GM12875 (cell line): Measurements from ENCODE around the gene IL18RAP.

Experiments
- H3K4me3 ChIP-seq: one replicate; pipeline ENCODE4 v1.5.1; 2011; ENCODE audit warnings: low read depth, low read length, control low read depth
- TF ChIP-seq, protein P1 (sequence below): IDR thresholded peaks from 2 replicates; pipeline ENCODE4 v1.5.1; 2011; ENCODE audit warnings: low read depth, mild to moderate bottlenecking, control low read depth, inconsistent platforms, low read length, moderate library complexity, borderline replicate concordance; ENCODE audit not compliant: insufficient read depth

The IL18RAP gene

DNA sequence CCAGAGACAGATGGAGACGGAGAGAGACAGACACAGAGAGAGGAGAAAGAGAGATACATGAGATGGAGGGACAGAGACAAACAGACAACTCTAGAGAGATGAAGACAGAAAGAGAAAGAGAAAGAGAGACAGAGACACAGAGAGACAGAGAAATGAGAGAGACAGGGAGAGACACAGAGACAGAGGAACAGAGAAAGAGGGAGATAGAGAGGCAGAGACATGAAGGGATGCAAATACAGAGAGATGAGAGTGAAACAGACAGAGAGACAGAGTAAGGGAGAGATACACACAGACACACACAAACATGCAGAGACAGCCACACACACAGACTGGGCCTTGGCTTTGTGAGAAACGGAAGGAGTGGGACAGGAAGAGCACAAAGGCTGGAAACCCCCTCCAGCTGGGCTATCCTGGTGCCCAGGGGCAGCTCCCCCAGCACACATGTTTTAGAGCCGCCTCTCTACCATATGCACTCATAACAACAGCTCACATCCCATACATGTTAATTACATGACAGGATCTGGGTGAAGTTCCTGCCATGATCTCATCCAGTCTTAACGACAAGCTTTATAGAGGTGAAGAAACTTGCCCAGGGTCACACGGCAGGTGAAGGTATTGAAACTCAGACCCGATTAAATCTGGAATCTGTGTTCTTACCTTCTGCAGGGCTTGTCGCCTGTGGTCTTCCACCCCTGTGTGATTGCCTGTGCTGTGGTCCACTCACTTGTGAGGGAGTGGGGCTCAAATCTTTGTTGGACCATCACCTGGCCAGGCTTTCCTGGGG is 35.0 kb upstream of the IL18RAP start:
- H3K4me3 ChIP-seq: no peak overlapping the region
- TF ChIP-seq, protein P1, sequence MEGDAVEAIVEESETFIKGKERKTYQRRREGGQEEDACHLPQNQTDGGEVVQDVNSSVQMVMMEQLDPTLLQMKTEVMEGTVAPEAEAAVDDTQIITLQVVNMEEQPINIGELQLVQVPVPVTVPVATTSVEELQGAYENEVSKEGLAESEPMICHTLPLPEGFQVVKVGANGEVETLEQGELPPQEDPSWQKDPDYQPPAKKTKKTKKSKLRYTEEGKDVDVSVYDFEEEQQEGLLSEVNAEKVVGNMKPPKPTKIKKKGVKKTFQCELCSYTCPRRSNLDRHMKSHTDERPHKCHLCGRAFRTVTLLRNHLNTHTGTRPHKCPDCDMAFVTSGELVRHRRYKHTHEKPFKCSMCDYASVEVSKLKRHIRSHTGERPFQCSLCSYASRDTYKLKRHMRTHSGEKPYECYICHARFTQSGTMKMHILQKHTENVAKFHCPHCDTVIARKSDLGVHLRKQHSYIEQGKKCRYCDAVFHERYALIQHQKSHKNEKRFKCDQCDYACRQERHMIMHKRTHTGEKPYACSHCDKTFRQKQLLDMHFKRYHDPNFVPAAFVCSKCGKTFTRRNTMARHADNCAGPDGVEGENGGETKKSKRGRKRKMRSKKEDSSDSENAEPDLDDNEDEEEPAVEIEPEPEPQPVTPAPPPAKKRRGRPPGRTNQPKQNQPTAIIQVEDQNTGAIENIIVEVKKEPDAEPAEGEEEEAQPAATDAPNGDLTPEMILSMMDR: no peak

DNA sequence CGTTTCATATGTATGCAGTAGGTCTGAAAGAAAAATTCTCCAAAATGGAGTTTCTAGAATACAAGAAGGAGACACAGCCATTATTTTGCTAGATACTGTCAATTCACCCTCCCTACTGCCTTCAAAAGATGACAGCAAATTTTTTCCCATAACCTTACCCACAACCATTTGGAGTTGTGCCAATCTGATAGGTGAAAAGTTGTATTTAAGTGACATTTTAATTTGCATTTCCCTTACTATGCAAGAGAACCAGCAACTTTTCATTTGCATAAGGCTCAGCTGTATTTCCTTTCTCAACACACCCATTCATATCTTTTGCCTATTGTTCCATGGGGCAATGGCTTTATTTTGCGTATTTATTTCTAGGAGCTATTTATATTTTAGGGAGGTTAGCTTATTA is 31.4 kb upstream of the IL18RAP start:
- TF ChIP-seq, protein P1: no peak
- no peak overlapping the region for H3K4me3 ChIP-seq

DNA sequence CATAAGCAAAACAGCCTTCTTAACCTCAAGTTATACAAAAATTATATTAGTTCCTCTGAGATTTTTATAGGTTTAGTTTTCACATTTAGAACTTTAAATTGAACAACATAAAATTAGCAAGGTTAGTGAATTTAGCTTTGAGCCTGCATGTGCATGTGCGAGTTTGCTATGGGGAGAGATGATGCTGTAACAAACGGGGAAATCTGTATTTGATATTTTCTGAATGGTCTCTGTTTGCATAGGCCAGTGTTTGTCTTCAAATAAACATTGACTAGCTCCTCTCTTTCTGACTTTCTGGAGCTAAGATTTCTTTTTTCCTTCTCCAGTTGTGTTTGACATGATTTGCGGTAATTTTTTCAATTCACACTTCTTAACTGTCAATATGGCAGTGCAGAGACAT is 30.9 kb upstream of the IL18RAP start:
- H3K4me3 ChIP-seq: no peak overlapping the region
- TF ChIP-seq, protein P1: no peak

DNA sequence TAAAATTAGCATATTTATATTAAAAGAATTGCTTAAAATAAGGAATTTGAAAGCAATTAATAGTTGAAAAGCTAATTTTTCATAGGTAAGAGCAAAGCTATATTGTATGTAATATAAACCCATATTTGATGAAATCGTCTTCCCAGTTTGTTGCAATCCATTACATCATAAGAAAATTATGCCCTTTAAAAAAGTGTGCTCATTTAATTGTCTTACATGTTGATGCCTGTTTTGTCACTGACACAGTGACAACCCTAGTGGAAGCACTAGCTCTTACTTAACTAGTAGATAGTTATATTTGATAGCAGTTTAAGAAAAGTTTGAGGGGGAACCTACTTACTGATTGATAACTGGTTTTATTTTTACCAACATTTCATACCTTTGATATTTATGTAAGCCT is 30.0 kb upstream of the IL18RAP start:
- no peak overlapping the region for H3K4me3 ChIP-seq
- TF ChIP-seq, protein P1: no peak

DNA sequence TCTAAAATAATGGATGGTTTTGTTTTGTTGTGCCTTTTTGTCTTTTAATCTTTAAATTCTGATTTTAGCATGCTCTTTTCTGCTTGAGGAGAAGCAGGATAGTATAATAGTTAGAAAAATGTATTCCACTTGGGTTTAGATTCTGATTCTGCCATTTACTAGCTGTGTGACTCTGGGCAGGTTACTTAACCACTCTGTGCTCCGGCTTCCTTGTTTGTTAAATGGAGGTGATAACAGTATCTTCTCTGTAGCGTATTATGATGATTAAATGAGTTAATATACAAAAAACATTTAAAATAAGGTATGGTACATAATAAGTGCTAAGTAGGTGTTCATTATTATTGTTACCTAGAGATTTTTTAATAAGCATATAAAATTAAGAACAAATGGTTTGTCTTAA is 26.9 kb upstream of the IL18RAP start:
- no peak overlapping the region for H3K4me3 ChIP-seq
- TF ChIP-seq, protein P1: no peak

DNA sequence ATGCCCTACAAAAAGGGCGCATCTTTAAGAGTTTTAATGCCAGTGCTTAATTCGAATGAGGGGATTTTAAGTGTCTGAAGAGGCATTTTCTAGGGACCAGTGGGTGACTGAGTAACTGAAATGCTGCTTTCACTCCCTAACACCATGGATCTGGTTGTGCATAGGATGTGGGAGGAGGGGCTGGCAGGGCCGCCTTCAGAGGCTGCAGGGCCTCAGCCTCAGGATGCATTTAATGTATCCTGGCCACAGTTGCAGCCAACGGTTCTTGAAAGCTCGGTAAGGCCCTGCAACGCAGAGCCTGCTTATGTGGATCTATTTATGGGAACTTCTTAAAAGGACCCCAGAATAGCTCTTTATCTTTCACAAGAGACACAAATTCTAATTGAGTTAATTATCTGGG is 25.8 kb upstream of the IL18RAP start:
- TF ChIP-seq, protein P1: no peak
- no peak overlapping the region for H3K4me3 ChIP-seq

DNA sequence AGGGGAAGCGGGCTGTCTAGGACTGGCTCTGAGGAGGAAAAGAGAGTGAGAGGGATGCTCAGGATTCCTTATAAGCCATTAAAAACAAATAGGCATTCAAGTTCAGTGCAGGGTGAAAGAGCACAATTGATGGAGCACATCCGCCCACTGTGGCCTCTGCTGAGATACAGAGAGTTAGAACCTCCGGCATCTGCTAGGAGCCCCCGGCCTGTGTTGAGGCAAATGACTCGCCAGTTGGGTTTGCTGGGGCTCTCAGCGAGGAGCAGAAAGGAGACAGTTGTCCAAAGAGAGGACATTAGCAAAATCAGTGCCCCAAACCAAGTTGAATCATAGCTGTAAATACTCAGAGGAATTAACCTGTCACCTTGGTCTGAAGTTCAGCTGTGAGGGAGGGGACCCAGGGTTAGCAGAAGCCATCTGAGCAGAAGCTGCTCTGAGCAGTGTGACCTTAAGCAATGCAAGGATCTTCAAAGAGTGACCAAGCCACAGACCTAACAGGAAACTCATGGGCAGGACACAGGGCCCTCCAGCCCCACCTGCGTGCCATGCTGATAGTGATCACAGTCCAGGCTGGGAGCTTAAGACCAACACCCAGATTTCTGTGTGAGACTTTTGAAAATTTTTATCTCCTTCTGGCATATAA is 23.3 kb upstream of the IL18RAP start:
- TF ChIP-seq, protein P1: no peak
- no peak overlapping the region for H3K4me3 ChIP-seq
